Inferior parietal cortex (tissue), 1 donor: Measurements from ENCODE around the gene EPAS1.

Experiments
- DNase-seq: peaks from one replicate; pipeline ENCODE4 v3.0.0-alpha.2; 2016; ENCODE audit errors: extremely low spot score

Gene EPAS1

GRCh38 chr2:46407852-46408455, 110.7 kb downstream of the EPAS1 start:
- no peak for DNase-seq

DNA sequence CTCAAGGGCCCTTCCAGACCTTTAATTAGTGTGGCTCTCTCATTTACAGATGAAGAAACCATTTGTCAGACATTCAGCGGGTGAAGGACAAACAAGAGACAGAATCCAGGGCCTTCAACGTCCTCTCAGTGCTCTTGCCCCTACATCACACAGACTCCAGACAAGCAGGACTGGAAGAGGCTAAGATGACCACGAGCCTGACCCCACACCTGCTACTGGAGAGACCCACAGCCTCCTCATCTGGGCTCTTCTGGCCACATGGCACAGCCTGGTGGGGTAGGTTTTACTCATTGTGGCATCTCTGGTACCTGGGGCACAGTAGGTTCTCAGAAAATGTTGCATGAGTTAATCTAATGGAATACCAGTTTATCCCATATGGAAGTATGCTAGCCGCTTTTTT, 112.5 kb downstream of the EPAS1 start:
- DNase-seq = no peak

DNA sequence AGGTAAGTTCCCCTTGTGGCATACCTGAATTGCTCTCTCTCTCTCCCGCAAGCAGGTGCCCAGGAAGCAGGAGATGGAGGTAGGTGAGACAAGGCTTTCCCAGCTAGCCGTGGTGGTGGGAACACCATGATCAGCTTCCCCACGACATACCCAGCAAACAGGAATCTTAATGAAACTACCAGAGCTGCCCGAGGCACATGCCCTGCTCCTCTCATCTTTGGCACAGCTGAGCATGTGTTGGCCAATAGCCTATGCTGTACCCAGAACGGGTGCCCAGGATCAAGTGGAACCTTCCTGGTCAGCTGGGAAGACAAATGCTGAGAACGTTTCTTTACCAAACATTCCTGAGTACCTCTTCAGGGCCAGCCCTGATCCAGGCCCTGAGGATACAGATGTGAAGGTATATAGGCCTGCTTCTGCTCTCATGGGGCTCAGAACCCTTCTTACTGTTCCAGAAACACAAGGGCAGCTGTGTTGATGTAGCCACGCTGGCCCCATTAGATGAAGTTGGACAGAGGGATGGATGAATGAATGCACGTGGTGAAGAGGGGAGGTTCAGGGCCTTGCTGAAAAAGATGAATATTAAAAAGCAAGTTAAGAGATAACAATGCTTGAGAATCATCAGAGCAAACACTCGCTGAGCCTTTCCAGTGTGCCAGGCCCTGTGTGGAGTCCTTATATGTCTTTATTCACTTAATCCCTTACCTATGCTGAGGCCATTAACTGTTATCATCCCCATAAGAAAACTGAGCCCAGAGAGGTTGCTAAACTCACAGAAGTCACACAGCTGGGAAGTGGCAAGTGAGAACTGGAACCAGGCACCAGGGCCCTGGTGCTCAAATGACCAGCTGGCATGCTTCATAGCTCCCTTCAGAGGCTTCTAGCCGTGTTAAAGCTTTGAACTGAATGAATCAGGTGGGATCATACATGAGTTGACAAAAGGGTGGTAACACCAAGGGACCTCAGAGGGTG, 113.4 kb downstream of the EPAS1 start:
- DNase-seq = no peak

GRCh38 chr2:46411245-46411641, 114.0 kb downstream of the EPAS1 start:
- no peak for DNase-seq

DNA sequence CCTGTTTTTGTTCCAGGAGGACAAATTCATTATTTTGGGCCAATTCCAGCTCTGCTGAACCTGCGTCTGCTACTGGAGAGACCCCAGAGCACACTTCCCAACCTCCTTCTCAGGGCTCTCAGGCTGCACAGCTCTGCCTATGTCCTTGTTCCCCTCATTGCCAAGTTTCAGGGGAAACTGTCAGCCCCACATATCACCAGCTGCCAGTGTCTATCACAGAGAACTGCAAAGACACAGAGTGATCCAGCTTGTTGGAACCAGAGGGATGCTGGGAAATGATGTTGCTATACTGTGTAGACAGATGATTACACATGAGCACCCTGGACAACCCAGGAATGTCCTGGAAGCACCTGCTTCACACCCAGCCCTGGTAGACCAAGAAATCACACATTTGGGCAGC, 114.8 kb downstream of the EPAS1 start:
- no peak for DNase-seq

GRCh38 chr2:46413111-46413510, 115.9 kb downstream of the EPAS1 start:
- no peak for DNase-seq

GRCh38 chr2:46413631-46414030, 116.4 kb downstream of the EPAS1 start:
- DNase-seq = no peak

DNA sequence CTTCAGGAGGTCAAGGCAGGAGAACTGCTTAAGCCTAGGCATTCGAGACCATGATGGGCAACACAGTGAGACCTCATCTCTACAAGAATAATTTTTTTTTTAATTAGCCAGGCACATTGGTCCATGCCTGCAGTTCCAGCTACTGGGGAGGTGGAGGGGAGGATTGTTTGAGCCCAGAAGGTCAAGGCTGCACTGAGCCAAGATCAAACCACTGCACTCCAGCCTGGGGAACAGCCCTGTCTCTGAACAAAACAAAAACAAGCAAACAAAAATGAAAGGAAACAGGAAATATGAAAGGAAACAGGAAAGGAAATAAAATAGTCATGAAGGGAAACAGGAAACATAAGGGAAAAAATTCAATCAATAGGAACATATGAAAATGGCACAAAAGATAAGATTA, 117.5 kb downstream of the EPAS1 start:
- no peak for DNase-seq

DNA sequence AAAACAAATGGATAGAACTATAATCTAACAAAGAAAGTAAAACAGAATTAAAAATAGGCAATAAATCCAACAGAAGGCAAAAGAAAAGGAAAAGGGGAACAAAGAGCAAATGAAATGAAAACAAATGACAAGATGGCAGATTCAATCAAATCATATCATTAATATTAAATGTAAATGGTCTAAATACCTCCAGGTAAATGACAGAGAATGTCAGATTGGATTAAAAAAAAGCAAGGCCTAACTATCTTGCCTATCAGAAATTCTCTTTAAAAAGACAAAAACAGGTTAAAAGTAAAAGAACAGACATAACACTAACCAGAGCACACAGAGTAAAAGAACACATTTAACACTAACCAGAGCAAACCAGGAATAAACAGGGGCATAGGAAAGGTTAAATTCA, 119.1 kb downstream of the EPAS1 start:
- DNase-seq = no peak

DNA sequence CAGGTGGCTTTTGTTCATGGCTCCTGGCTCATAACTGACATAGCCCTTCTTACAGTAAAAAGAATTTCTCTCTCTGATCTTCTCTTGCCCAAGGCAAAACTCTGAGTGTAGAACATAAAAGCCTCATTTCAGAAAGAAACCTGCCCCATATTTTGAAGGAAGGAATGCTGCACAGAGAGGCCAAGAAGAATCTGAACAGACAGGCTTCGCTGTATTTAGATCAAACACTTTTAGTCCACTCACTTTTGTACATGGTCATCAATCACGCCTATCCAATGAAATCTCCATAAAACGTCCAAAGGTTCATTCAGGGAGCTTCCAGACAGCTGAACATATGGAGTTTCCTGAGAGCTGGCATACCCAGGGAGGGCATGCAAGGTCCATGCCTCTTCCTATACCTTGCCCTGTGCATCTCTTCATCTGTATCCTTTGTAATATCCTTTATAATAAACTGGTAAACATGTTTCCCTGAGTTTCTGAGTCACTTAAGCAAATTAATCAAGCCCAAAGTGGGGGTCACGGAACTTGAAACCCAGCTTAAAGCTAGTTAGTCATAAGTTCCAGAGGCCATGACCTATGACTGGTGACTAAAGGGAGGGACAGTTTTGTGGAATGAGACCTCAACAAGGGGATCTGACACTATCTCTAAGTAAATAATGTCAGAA, 119.7 kb downstream of the EPAS1 start:
- DNase-seq = no peak

GRCh38 chr2:46420945-46421344, 123.7 kb downstream of the EPAS1 start:
- no peak for DNase-seq

GRCh38 chr2:46421361-46421760, 124.2 kb downstream of the EPAS1 start:
- no peak for DNase-seq

DNA sequence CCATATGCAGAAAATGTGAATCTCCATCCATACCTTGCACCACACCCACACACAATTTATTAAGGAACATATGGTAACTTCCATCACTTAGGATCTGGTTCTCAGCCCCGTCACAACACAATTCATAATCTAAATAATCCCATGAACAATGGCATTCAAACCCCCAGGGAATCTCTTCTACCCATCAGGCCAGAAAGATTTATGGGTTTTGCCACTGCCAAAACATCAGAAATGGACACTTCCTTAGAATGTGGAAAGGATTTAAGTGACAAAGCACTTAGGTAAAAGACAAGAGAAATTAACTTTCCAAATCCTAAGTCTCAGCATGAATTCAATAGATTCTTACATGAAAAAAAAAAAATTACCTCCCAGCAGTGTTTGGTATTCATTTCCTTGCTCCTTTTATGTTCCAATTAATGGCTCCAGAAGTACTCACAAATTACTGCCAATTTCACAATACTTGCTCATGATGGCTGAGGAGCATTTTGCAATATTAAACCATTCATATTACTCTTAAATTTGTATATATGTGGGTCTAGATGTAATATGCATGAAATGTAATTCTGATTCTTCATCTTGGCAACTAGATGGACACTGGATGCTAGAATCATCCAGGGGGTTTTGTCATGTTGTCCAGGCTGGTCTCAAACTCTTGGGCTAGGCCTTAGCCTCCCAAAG, 125.6 kb downstream of the EPAS1 start:
- no peak for DNase-seq

DNA sequence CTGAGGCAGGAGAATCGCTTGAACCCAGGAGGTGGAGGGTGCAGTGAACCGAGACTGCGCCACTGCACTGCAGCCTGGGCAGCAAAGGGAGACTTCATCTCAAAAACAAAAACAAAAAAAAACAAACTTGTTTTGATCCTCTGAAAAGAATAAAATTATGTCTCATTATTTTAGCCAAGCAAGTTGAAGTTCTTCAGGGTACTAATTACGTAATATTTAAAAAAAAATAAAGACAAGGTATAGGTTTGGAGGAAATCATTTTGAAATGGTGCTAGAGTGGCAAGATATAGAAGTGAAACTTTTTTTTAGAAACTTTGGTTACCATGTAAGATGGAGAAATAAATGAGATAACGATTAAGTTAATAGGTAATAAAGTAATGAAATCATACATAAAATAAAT, 127.7 kb downstream of the EPAS1 start:
- DNase-seq = no peak

DNA sequence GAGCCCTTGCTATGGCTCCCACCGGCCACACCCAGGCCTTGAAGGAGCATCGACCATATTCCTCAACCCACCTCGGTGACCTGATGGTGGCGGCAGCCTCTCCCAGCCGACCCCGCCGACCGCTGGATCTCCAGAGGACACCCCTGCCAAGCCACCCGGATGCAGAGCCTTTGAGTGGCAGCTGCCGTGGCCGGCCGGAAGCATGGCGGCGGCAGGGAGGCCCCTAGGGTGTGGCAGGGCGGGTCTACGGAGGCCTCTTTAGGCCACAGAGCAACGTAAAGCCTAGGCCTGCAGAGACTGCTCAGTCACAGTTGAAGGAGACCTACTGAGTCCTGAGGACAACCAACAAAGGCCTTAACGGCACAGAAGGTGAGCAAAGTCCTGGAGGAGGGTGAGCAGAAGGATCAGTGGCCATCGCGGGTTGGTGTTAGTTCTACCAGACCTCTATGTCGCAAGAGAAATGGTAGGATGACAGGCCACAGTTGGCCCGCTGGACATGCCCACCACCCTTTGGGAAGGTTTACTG, 131.8 kb downstream of the EPAS1 start:
- DNase-seq = peak; percentile 5

GRCh38 chr2:46430413-46430812, 133.2 kb downstream of the EPAS1 start:
- no peak for DNase-seq

- DNase-seq = no peak
Measured at GRCh38 chr2:46430992-46431391, 133.8 kb downstream of the EPAS1 start.

DNA sequence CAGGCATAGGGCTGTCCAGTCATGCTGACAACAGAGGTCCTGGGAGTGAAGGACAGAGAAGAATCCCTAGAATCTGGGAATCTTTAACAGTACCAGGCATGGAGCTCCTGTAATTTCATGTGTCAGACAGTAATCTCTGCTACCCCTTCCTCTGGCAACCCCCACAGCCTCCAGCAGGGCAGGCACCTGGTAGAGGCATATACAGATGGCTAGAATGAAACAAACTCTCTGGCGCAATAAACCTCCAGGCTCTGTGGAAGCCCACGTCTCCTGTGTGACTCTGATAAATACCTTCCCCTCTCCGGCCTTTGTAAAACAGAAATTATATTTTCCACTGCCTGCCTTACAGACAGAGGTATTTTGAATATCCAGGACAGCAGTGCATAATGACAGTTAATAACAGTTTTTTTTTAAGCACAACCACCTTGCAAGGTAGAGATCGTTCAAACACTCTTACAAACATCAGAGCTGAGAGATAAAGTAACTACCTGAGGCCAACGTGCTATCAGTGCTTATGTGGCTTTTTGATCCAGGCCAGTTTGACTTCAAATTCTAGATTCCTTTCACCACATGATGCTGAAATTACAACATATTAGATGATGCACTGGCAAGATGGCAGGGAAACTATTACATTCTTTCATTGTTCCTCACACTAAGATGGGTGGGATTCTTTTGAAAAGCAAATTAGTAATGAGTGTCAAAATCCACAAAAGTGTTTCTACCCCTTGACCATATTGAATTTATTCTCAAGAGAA, 134.5 kb downstream of the EPAS1 start:
- no peak for DNase-seq

- no peak for DNase-seq
Measured at GRCh38 chr2:46434851-46435273, 137.7 kb downstream of the EPAS1 start.

DNA sequence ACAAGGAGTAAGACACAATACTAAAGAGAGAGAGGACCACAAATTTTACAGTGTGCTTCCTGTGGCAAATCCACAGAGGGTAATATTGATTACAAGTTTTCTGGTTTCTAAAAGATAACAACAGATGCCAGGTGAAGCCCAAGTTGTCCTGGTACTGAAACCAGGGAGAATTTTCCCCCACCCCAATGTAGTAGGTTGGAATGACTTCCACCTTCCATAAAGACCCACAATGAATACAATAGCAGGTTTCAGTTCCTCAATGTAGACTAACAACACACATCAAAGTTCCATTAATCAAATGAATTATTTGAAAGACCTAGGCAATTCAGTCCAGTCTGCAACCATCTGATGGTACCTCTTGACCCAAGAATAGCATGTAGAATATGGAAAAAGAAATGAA, 138.1 kb downstream of the EPAS1 start:
- no peak for DNase-seq

GRCh38 chr2:46435796-46436360, 138.7 kb downstream of the EPAS1 start:
- DNase-seq = no peak
